ENCODE data around the gene CLEC9A. TPM values are rescaled to one million over a fixed set of nuclear protein-coding genes. Genes with fewer than 3 reads are reported as not detected.

Gene CLEC9A
- total RNA-seq, 1 experiment from 2014 or later: not detected

GRCh38 chr12:10065241-10065640, 34.8 kb downstream of the CLEC9A start:
- Histone ChIP-seq H3K36me3 (ENCODE audit: low read depth, low read length) (no peaks in the 10 kb centered on the region), H2AFZ (ENCODE audit: low read length) (no peak overlapping the region), H3K9me2 (replicated peaks; ENCODE audit: low read length) (no peaks in the 10 kb centered on the region), H3K4me1 (ENCODE audit: insufficient read depth, low read length) (no peaks in the 10 kb centered on the region), H3K4me3 (ENCODE audit: low read length) (no peak overlapping the region), H3K27ac (ENCODE audit: low read length) (no peak overlapping the region), H3F3A (ENCODE audit: low read length, unreplicated experiment) (no peaks in the 10 kb centered on the region), H4K20me1 (ENCODE audit: low read length) (no peaks in the 10 kb centered on the region), H3K27me3 (ENCODE audit: low read length) (peaks cover 18% of the 10 kb centered on the region), H3K4me2 (ENCODE audit: low read length) (no peak overlapping the region), H3K9me3 (ENCODE audit: low read length) (no peaks in the 10 kb centered on the region), H3K9ac (ENCODE audit: low read length) (no peak overlapping the region), H3K79me2 (ENCODE audit: low read length) (no peaks in the 10 kb centered on the region)
- POLR2A ChIA-PET (ENCODE audit: unreplicated experiment): no interaction called here
- TF ChIP-seq, protein P1, sequence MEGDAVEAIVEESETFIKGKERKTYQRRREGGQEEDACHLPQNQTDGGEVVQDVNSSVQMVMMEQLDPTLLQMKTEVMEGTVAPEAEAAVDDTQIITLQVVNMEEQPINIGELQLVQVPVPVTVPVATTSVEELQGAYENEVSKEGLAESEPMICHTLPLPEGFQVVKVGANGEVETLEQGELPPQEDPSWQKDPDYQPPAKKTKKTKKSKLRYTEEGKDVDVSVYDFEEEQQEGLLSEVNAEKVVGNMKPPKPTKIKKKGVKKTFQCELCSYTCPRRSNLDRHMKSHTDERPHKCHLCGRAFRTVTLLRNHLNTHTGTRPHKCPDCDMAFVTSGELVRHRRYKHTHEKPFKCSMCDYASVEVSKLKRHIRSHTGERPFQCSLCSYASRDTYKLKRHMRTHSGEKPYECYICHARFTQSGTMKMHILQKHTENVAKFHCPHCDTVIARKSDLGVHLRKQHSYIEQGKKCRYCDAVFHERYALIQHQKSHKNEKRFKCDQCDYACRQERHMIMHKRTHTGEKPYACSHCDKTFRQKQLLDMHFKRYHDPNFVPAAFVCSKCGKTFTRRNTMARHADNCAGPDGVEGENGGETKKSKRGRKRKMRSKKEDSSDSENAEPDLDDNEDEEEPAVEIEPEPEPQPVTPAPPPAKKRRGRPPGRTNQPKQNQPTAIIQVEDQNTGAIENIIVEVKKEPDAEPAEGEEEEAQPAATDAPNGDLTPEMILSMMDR (conservative IDR thresholded peaks at IDR 0.05; ENCODE audit: low read depth, low read length): no peak
- TF ChIP-seq EZH2phosphoT487 (IDR thresholded peaks at IDR 0.05; ENCODE audit: borderline replicate concordance, low read length) (no peak), EZH2 (IDR thresholded peaks at IDR 0.05; ENCODE audit: low read length, unreplicated experiment) (no peak)
- no TSS peak for BruUV-seq (replicated peaks)
- DNase-seq (no peak), ATAC-seq (no peak)
- intact Hi-C loops (cut with micrococcal nuclease): no loop called here
- CTCF ChIA-PET: no interaction called here

- Histone ChIP-seq H2AFZ (ENCODE audit: low read length) (no peak overlapping the region), H3F3A (ENCODE audit: low read length, unreplicated experiment) (no peaks in the 10 kb centered on the region), H3K4me2 (ENCODE audit: low read length) (no peak overlapping the region), H3K9ac (ENCODE audit: low read length) (no peak overlapping the region), H3K27ac (ENCODE audit: low read length) (no peak overlapping the region), H3K36me3 (ENCODE audit: low read depth, low read length) (no peaks in the 10 kb centered on the region), H3K79me2 (ENCODE audit: low read length) (no peaks in the 10 kb centered on the region), H3K27me3 (ENCODE audit: low read length) (peaks cover 5% of the 10 kb centered on the region), H3K9me2 (replicated peaks; ENCODE audit: low read length) (no peaks in the 10 kb centered on the region), H4K20me1 (ENCODE audit: low read length) (no peaks in the 10 kb centered on the region), H3K4me3 (ENCODE audit: low read length) (no peak overlapping the region), H3K4me1 (ENCODE audit: insufficient read depth, low read length) (no peaks in the 10 kb centered on the region), H3K9me3 (ENCODE audit: low read length) (no peaks in the 10 kb centered on the region)
- TF ChIP-seq EZH2 (IDR thresholded peaks at IDR 0.05; ENCODE audit: low read length, unreplicated experiment): no peak
- TF ChIP-seq EZH2phosphoT487 (IDR thresholded peaks at IDR 0.05; ENCODE audit: borderline replicate concordance, low read length): no peak
- TF ChIP-seq, protein P1 (conservative IDR thresholded peaks at IDR 0.05; ENCODE audit: low read depth, low read length): no peak
- intact Hi-C loops (cut with micrococcal nuclease): no loop called here
- BruUV-seq (replicated peaks): no TSS peak
- DNase-seq: peak; percentile 7
- ChIA-PET CTCF (no interaction called here), POLR2A (ENCODE audit: unreplicated experiment) (no interaction called here)
- peak; percentile 65 for ATAC-seq
These were observed 36.8 kb downstream of the CLEC9A start for GRCh38 chr12:10067264-10067663.

GRCh38 chr12:10067942-10068341, 37.5 kb downstream of the CLEC9A start:
- Histone ChIP-seq H3K9me2 (replicated peaks; ENCODE audit: low read length) (no peaks in the 10 kb centered on the region), H3F3A (ENCODE audit: low read length, unreplicated experiment) (no peaks in the 10 kb centered on the region), H3K4me1 (ENCODE audit: insufficient read depth, low read length) (no peaks in the 10 kb centered on the region), H3K4me3 (ENCODE audit: low read length) (no peak overlapping the region), H3K27me3 (ENCODE audit: low read length) (peaks cover 5% of the 10 kb centered on the region; the same call in 1 of the 2 replicates), H3K9me3 (ENCODE audit: low read length) (no peaks in the 10 kb centered on the region), H3K27ac (ENCODE audit: low read length) (no peak overlapping the region), H3K79me2 (ENCODE audit: low read length) (no peaks in the 10 kb centered on the region), H4K20me1 (ENCODE audit: low read length) (no peaks in the 10 kb centered on the region), H2AFZ (ENCODE audit: low read length) (no peak overlapping the region), H3K4me2 (ENCODE audit: low read length) (no peak overlapping the region), H3K9ac (ENCODE audit: low read length) (no peak overlapping the region), H3K36me3 (ENCODE audit: low read depth, low read length) (no peaks in the 10 kb centered on the region)
- DNase-seq (no peak), ATAC-seq (no peak)
- ChIA-PET POLR2A (ENCODE audit: unreplicated experiment) (no interaction called here), CTCF (no interaction called here)
- intact Hi-C loops (cut with micrococcal nuclease): no loop called here
- BruUV-seq (replicated peaks): no TSS peak
- TF ChIP-seq EZH2 (IDR thresholded peaks at IDR 0.05; ENCODE audit: low read length, unreplicated experiment): no peak
